Transverse colon (tissue), 4 donors: Measurements from ENCODE around the gene CAT.

Experiments
- EP300 ChIP-seq: sonication (generic); formaldehyde crosslinking; IDR thresholded peaks from one replicate; pipeline ENCODE4 v1.6.1; 2017; ENCODE audit warnings: antibody characterized with exemption, low read depth
- POLR2AphosphoS5 ChIP-seq, 3 donors: sonication (generic); formaldehyde crosslinking; IDR thresholded peaks; one replicate each; pipeline ENCODE4 v1.6.1; 2016; ENCODE audit warnings: antibody characterized with exemption in 3 of 3
- TF ChIP-seq, protein P1 (sequence below), 5 experiments: fragments of 200-600 bp in 3 of 5; fragments of 450-650 bp in 2 of 5; sonication (generic) in 3 of 5; IDR thresholded peaks; 1 replicate in 2 of 5; 2 replicates in 3 of 5; pipeline ENCODE4 v1.5.1; 2016 to 2017; ENCODE audit warnings: antibody characterized with exemption in 5 of 5, inconsistent platforms in 3 of 5, mild to moderate bottlenecking in 2 of 5, moderate library complexity in 1 of 5

- TF ChIP-seq, protein P1, sequence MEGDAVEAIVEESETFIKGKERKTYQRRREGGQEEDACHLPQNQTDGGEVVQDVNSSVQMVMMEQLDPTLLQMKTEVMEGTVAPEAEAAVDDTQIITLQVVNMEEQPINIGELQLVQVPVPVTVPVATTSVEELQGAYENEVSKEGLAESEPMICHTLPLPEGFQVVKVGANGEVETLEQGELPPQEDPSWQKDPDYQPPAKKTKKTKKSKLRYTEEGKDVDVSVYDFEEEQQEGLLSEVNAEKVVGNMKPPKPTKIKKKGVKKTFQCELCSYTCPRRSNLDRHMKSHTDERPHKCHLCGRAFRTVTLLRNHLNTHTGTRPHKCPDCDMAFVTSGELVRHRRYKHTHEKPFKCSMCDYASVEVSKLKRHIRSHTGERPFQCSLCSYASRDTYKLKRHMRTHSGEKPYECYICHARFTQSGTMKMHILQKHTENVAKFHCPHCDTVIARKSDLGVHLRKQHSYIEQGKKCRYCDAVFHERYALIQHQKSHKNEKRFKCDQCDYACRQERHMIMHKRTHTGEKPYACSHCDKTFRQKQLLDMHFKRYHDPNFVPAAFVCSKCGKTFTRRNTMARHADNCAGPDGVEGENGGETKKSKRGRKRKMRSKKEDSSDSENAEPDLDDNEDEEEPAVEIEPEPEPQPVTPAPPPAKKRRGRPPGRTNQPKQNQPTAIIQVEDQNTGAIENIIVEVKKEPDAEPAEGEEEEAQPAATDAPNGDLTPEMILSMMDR (IDR thresholded peaks at IDR 0.05) = no peak
- TF ChIP-seq POLR2AphosphoS5 (IDR thresholded peaks at IDR 0.05) (no peak), EP300 (no peak)
These were observed 38.1 kb downstream of the CAT start for GRCh38 chr11:34476849-34477248.
